AG09309 (cell line): ENCODE data around the gene TBX10.
"Not testable (repeated sequence)": the region's sequence is repeated elsewhere in the genome, so short reads cannot be mapped to it uniquely, and the experiment has no call there.

Source experiments
- DNase-seq: peaks from one replicate; pipeline ENCODE4 v3.0.0-alpha.2; 2010; ENCODE audit warnings: low read depth
- H3K4me3 ChIP-seq: 2 replicates; pipeline ENCODE4 v1.5.1; 2011; ENCODE audit warnings: mild to moderate bottlenecking, low read depth, low read length, moderate library complexity; ENCODE audit not compliant: control insufficient read depth
- CTCF ChIP-seq: IDR thresholded peaks from 2 replicates; pipeline ENCODE4 v1.5.1; 2011; ENCODE audit warnings: mild to moderate bottlenecking, low read depth, low read length, inconsistent platforms; ENCODE audit not compliant: insufficient read depth, control insufficient read depth; ENCODE audit errors: missing control alignments

TBX10 gene

GRCh38 chr11:67596753-67597300 lies 42.7 kb downstream of the TBX10 start:
- H3K4me3 ChIP-seq = no peak overlapping the region
- no peak for TF ChIP-seq CTCF
- DNase-seq = no peak

GRCh38 chr11:67594480-67594879 lies 45.1 kb downstream of the TBX10 start:
- H3K4me3 ChIP-seq = no peak overlapping the region
- no peak for DNase-seq
- no peak for TF ChIP-seq CTCF

GRCh38 chr11:67593565-67593905 lies 46.0 kb downstream of the TBX10 start:
- TF ChIP-seq CTCF = no peak
- DNase-seq = no peak
- H3K4me3 ChIP-seq = no peak overlapping the region

- H3K4me3 ChIP-seq = no peak overlapping the region
- TF ChIP-seq CTCF = no peak
- DNase-seq = no peak
Measured at GRCh38 chr11:67592880-67593564, 46.5 kb downstream of the TBX10 start.

- DNase-seq, H3K4me3 ChIP-seq: not testable (repeated sequence)
Measured at GRCh38 chr11:67588899-67589415, 50.6 kb downstream of the TBX10 start.

- no peak overlapping the region for H3K4me3 ChIP-seq
- TF ChIP-seq CTCF = no peak
- DNase-seq = no peak
Measured at GRCh38 chr11:67588136-67588503, 51.4 kb downstream of the TBX10 start.

GRCh38 chr11:67586568-67587250 lies 52.9 kb downstream of the TBX10 start:
- H3K4me3 ChIP-seq = no peak overlapping the region
- TF ChIP-seq CTCF = no peak
- DNase-seq = no peak
